DMS79 (cell line): ENCODE results near the gene CD300LF.

Experiments used
- DNase-seq: peaks from one replicate; lab custom pipeline; 2025; lab: John Stamatoyannopoulos, UW

Gene CD300LF

GRCh38 chr17:74712756-74713155, at the start of gene CD300LF:
Gene CD300LF (minus strand): TSS chr17:74712923. CDS start chr17:74712866, 57 bp downstream.
- DNase-seq = no peak

- no peak for DNase-seq
Observed at GRCh38 chr17:74761931-74762330, 49.2 kb upstream of the CD300LF start.

- DNase-seq = no peak
Observed at GRCh38 chr17:74761419-74761818, 48.7 kb upstream of the CD300LF start.

GRCh38 chr17:74760404-74761105, 47.8 kb upstream of the CD300LF start:
- no peak for DNase-seq

GRCh38 chr17:74759941-74760340, 47.2 kb upstream of the CD300LF start:
- DNase-seq = no peak

GRCh38 chr17:74759243-74759801, 46.6 kb upstream of the CD300LF start:
- DNase-seq = no peak

- DNase-seq = no peak
Observed at GRCh38 chr17:74758848-74759168, 46.1 kb upstream of the CD300LF start.

GRCh38 chr17:74757931-74758847, 45.5 kb upstream of the CD300LF start:
- DNase-seq = no peak

- no peak for DNase-seq
Observed at GRCh38 chr17:74757502-74757901, 44.8 kb upstream of the CD300LF start.

- DNase-seq = no peak
Observed at GRCh38 chr17:74756891-74757290, 44.2 kb upstream of the CD300LF start.

GRCh38 chr17:74755533-74755932, 42.8 kb upstream of the CD300LF start:
- DNase-seq = no peak

GRCh38 chr17:74754832-74755231, 42.1 kb upstream of the CD300LF start:
- DNase-seq = no peak

GRCh38 chr17:74752822-74753401, 40.2 kb upstream of the CD300LF start:
- DNase-seq = no peak

GRCh38 chr17:74752415-74752814, 39.7 kb upstream of the CD300LF start:
- no peak for DNase-seq

GRCh38 chr17:74750327-74751069, 37.8 kb upstream of the CD300LF start:
- DNase-seq = no peak

GRCh38 chr17:74750039-74750326, 37.3 kb upstream of the CD300LF start:
- no peak for DNase-seq

- DNase-seq = no peak
Observed at GRCh38 chr17:74749279-74750038, 36.7 kb upstream of the CD300LF start.

GRCh38 chr17:74748529-74749278, 36.0 kb upstream of the CD300LF start, which contains the start of gene NHERF1:
Gene NHERF1 (plus strand): TSS chr17:74748628. CDS start chr17:74748847, 219 bp downstream.
- peak; percentile 33 for DNase-seq

GRCh38 chr17:74748279-74748528, 35.5 kb upstream of the CD300LF start:
- no peak for DNase-seq

GRCh38 chr17:74746922-74747321, 34.2 kb upstream of the CD300LF start:
- DNase-seq = no peak

GRCh38 chr17:74746376-74746775, 33.7 kb upstream of the CD300LF start:
- no peak for DNase-seq
